Natural killer cell treated with Interleukin-12 subunit alpha and Interleukin-12 subunit beta and Interleukin-15 and Interleukin-18, amount 100 ng/mL, for 72 hours (primary cell): ENCODE measurements around the gene WASF3. TPM values are rescaled to one million over a fixed set of nuclear protein-coding genes. Genes with fewer than 3 reads are reported as not detected.

Experiments used
- ATAC-seq, 2 donors: fragments of 150-1000 bp; cut with Tn5 transposase in 1 of 2; sonication (Bioruptor Pico), chemical (Tn5 transposase) in 1 of 2; 2 replicates each; pipeline ENCODE4 v1.10.0; 2021
- DNase-seq: peaks from one replicate; pipeline ENCODE4 v3.0.0; 2022; ENCODE audit warnings: low spot score
- H3K27ac Mint-ChIP-seq, 2 donors: 1 replicate in 1 of 2; 2 replicates in 1 of 2; pipeline ENCODE4 v1.8.0; 2022; ENCODE audit warnings: mixed read lengths in 2 of 2, mild to moderate bottlenecking in 1 of 2, moderate library complexity in 1 of 2
- H3K27me3 Mint-ChIP-seq, 2 donors: 1 replicate in 1 of 2; 2 replicates in 1 of 2; pipeline ENCODE4 v1.8.0; 2022; ENCODE audit warnings: mixed read lengths in 2 of 2
- H3K36me3 Mint-ChIP-seq: one replicate; pipeline ENCODE4 v1.8.0; 2022; ENCODE audit warnings: mixed read lengths
- H3K4me1 Mint-ChIP-seq, 2 donors: 1 replicate in 1 of 2; 2 replicates in 1 of 2; pipeline ENCODE4 v1.8.0; 2022; ENCODE audit warnings: low read depth in 2 of 2, mixed read lengths in 2 of 2, mild to moderate bottlenecking in 1 of 2
- H3K4me3 Mint-ChIP-seq: one replicate; pipeline ENCODE4 v1.8.0; 2022; ENCODE audit warnings: mixed read lengths
- H3K9me3 Mint-ChIP-seq: 2 replicates; pipeline ENCODE4 v1.8.0; 2022; ENCODE audit warnings: mixed read lengths
- total RNA-seq, 2 donors: library from RNA; stranded (reverse); gene quantifications; one replicate each; pipeline ENCODE4 v1.2.3, GENCODE V29; 2022

Gene WASF3
- total RNA-seq, 2 donors from 2014 or later, result not detected

- H3K36me3 Mint-ChIP-seq, result no peaks in the 10 kb centered on the region
- H3K9me3 Mint-ChIP-seq, result no peaks in the 10 kb centered on the region
- H3K4me1 Mint-ChIP-seq, result no peaks in the 10 kb centered on the region
- no peak overlapping the region for H3K4me3 Mint-ChIP-seq
- no peak for ATAC-seq
- no peak overlapping the region for H3K27ac Mint-ChIP-seq
- DNase-seq, result no peak
- peaks cover 0 to 33% of the 10 kb centered on the region in 2 donors for H3K27me3 Mint-ChIP-seq
These were observed 27.7 kb downstream of the WASF3 start for GRCh38 chr13:26585136-26585535.

- DNase-seq (no peak), ATAC-seq (no peak)
- Mint-ChIP-seq H3K27ac (no peak overlapping the region), H3K4me3 (no peak overlapping the region), H3K27me3 (peaks cover 14 to 49% of the 10 kb centered on the region in 2 donors), H3K9me3 (no peaks in the 10 kb centered on the region), H3K4me1 (no peaks in the 10 kb centered on the region), H3K36me3 (no peaks in the 10 kb centered on the region)
These were observed 29.8 kb downstream of the WASF3 start for GRCh38 chr13:26587251-26587650.

GRCh38 chr13:26589226-26589625, 31.7 kb downstream of the WASF3 start:
- no peak for ATAC-seq
- Mint-ChIP-seq H3K36me3 (no peaks in the 10 kb centered on the region), H3K27ac (no peak overlapping the region), H3K27me3 (peaks cover 16 to 43% of the 10 kb centered on the region in 2 donors), H3K9me3 (no peaks in the 10 kb centered on the region), H3K4me3 (no peak overlapping the region), H3K4me1 (no peaks in the 10 kb centered on the region)
- no peak for DNase-seq

GRCh38 chr13:26589754-26590153, 32.3 kb downstream of the WASF3 start:
- Mint-ChIP-seq H3K4me1 (no peaks in the 10 kb centered on the region), H3K27me3 (peaks cover 21 to 48% of the 10 kb centered on the region in 2 donors), H3K4me3 (no peak overlapping the region), H3K36me3 (no peaks in the 10 kb centered on the region), H3K9me3 (no peaks in the 10 kb centered on the region), H3K27ac (no peak overlapping the region)
- ATAC-seq (no peak), DNase-seq (no peak)

GRCh38 chr13:26590379-26590778, 32.9 kb downstream of the WASF3 start:
- Mint-ChIP-seq H3K36me3 (no peaks in the 10 kb centered on the region), H3K4me1 (no peaks in the 10 kb centered on the region), H3K9me3 (no peaks in the 10 kb centered on the region), H3K4me3 (no peak overlapping the region), H3K27me3 (peaks cover 22 to 51% of the 10 kb centered on the region in 2 donors), H3K27ac (no peak overlapping the region)
- no peak for DNase-seq
- ATAC-seq, result no peak

- DNase-seq (no peak), ATAC-seq (peak in 1 of 2 donors; percentile 43)
- H3K9me3 Mint-ChIP-seq, result no peaks in the 10 kb centered on the region
- no peaks in the 10 kb centered on the region for H3K4me1 Mint-ChIP-seq
- H3K27ac Mint-ChIP-seq, result no peak overlapping the region
- H3K36me3 Mint-ChIP-seq, result no peaks in the 10 kb centered on the region
- peaks cover 22 to 45% of the 10 kb centered on the region in 2 donors for H3K27me3 Mint-ChIP-seq
- no peak overlapping the region for H3K4me3 Mint-ChIP-seq
These were observed 33.5 kb downstream of the WASF3 start for GRCh38 chr13:26590951-26591350.

- no peaks in the 10 kb centered on the region for H3K4me1 Mint-ChIP-seq
- H3K27ac Mint-ChIP-seq, result no peak overlapping the region
- peaks cover 24 to 46% of the 10 kb centered on the region in 2 donors for H3K27me3 Mint-ChIP-seq
- ATAC-seq, result no peak
- DNase-seq, result no peak
- no peaks in the 10 kb centered on the region for H3K36me3 Mint-ChIP-seq
- no peak overlapping the region for H3K4me3 Mint-ChIP-seq
- H3K9me3 Mint-ChIP-seq, result no peaks in the 10 kb centered on the region
These were observed 34.2 kb downstream of the WASF3 start for GRCh38 chr13:26591672-26592071.

GRCh38 chr13:26593661-26594060, 36.2 kb downstream of the WASF3 start:
- Mint-ChIP-seq H3K4me3 (no peak overlapping the region), H3K27me3 (peaks cover 25 to 43% of the 10 kb centered on the region in 2 donors), H3K36me3 (no peaks in the 10 kb centered on the region), H3K4me1 (no peaks in the 10 kb centered on the region), H3K9me3 (no peaks in the 10 kb centered on the region), H3K27ac (no peak overlapping the region)
- DNase-seq (no peak), ATAC-seq (no peak)

- H3K4me1 Mint-ChIP-seq, result no peaks in the 10 kb centered on the region
These were observed 36.9 kb downstream of the WASF3 start for GRCh38 chr13:26594363-26594762.

GRCh38 chr13:26596458-26596857, 39.0 kb downstream of the WASF3 start:
- H3K36me3 Mint-ChIP-seq, result no peaks in the 10 kb centered on the region
- H3K27ac Mint-ChIP-seq, result no peak overlapping the region
- H3K9me3 Mint-ChIP-seq, result no peaks in the 10 kb centered on the region
- ATAC-seq (no peak), DNase-seq (no peak)
- H3K4me1 Mint-ChIP-seq, result no peaks in the 10 kb centered on the region
- no peak overlapping the region for H3K4me3 Mint-ChIP-seq
- H3K27me3 Mint-ChIP-seq, result peaks cover 13 to 36% of the 10 kb centered on the region in 2 donors

More at GRCh38 chr13:26594363-26594762, 36.9 kb downstream of the WASF3 start:
- Mint-ChIP-seq H3K27ac (no peak overlapping the region), H3K9me3 (no peaks in the 10 kb centered on the region), H3K4me3 (no peak overlapping the region), H3K27me3 (peaks cover 25 to 37% of the 10 kb centered on the region in 2 donors), H3K36me3 (no peaks in the 10 kb centered on the region)
- DNase-seq, result no peak
- ATAC-seq, result no peak

- no peaks in the 10 kb centered on the region for H3K36me3 Mint-ChIP-seq
- ATAC-seq, result no peak
These were observed 41.9 kb downstream of the WASF3 start for GRCh38 chr13:26599403-26599802.

GRCh38 chr13:26599860-26600259, 42.4 kb downstream of the WASF3 start:
- H3K27me3 Mint-ChIP-seq, result peaks cover 3 to 42% of the 10 kb centered on the region in 2 donors
- no peak overlapping the region for H3K27ac Mint-ChIP-seq
- no peak overlapping the region for H3K4me3 Mint-ChIP-seq
- ATAC-seq, result no peak
- no peaks in the 10 kb centered on the region for H3K4me1 Mint-ChIP-seq
- no peaks in the 10 kb centered on the region for H3K36me3 Mint-ChIP-seq
- no peaks in the 10 kb centered on the region for H3K9me3 Mint-ChIP-seq
- no peak for DNase-seq

More at GRCh38 chr13:26599403-26599802, 41.9 kb downstream of the WASF3 start:
- Mint-ChIP-seq H3K27ac (no peak overlapping the region), H3K9me3 (no peaks in the 10 kb centered on the region), H3K27me3 (peaks cover 8 to 44% of the 10 kb centered on the region in 2 donors), H3K4me3 (no peak overlapping the region), H3K4me1 (no peaks in the 10 kb centered on the region)
- no peak for DNase-seq

GRCh38 chr13:26600343-26600742, 42.9 kb downstream of the WASF3 start:
- Mint-ChIP-seq H3K9me3 (no peaks in the 10 kb centered on the region), H3K36me3 (no peaks in the 10 kb centered on the region), H3K27ac (no peak overlapping the region), H3K4me3 (no peak overlapping the region), H3K27me3 (peaks cover 3 to 44% of the 10 kb centered on the region in 2 donors), H3K4me1 (no peaks in the 10 kb centered on the region)
- DNase-seq (no peak), ATAC-seq (no peak)

- DNase-seq (no peak), ATAC-seq (peak in 1 of 2 donors; percentile 41)
- H3K4me1 Mint-ChIP-seq, result no peaks in the 10 kb centered on the region
These were observed 44.2 kb downstream of the WASF3 start for GRCh38 chr13:26601669-26602068.

GRCh38 chr13:26602783-26603182, 45.3 kb downstream of the WASF3 start:
- peaks cover 4 to 34% of the 10 kb centered on the region in 2 donors for H3K27me3 Mint-ChIP-seq
- H3K9me3 Mint-ChIP-seq, result no peaks in the 10 kb centered on the region

More at GRCh38 chr13:26601669-26602068, 44.2 kb downstream of the WASF3 start:
- no peak overlapping the region for H3K4me3 Mint-ChIP-seq
- H3K9me3 Mint-ChIP-seq, result no peaks in the 10 kb centered on the region
- H3K36me3 Mint-ChIP-seq, result no peaks in the 10 kb centered on the region
- H3K27ac Mint-ChIP-seq, result no peak overlapping the region
- peaks cover 6 to 38% of the 10 kb centered on the region in 2 donors for H3K27me3 Mint-ChIP-seq

More at GRCh38 chr13:26602783-26603182, 45.3 kb downstream of the WASF3 start:
- Mint-ChIP-seq H3K27ac (no peak overlapping the region), H3K36me3 (no peaks in the 10 kb centered on the region), H3K4me3 (no peak overlapping the region), H3K4me1 (no peaks in the 10 kb centered on the region)
- ATAC-seq (no peak), DNase-seq (no peak)
